Right ventricle myocardium superior (tissue), 1 donor: ENCODE data around the gene MAP3K7. TPM values are rescaled to one million over a fixed set of nuclear protein-coding genes. Genes with fewer than 3 reads are reported as not detected.

ENCODE experiments used
- ATAC-seq: fragments of 200-7000 bp; cut with Tn5 transposase; one replicate; pipeline ENCODE4 v1.9.1; 2020; ENCODE audit warnings: mild to moderate bottlenecking; ENCODE audit not compliant: poor library complexity
- DNase-seq: peaks from one replicate; pipeline ENCODE4 v3.0.0-alpha.2; 2020
- intact Hi-C: fragments of 100-400 bp; cut with DNase I; formaldehyde crosslinking; loops from one replicate; pipeline ENCODE4 v1.11.2; 2022
- total RNA-seq: library from RNA; stranded (reverse); fragmentation: NEBNext Ultra II Directional; extraction: Animal tissue kit (Norgen Biotek cat#: 25700); gene quantifications from one replicate; pipeline ENCODE4 v1.2.1, GENCODE V29; 2021
- donor health status: DM: no; HTN: yes; CAD: no; lungs with severe emphysema.

MAP3K7 gene
- total RNA-seq, 1 donor from 2014 or later: 14.7 TPM

DNA sequence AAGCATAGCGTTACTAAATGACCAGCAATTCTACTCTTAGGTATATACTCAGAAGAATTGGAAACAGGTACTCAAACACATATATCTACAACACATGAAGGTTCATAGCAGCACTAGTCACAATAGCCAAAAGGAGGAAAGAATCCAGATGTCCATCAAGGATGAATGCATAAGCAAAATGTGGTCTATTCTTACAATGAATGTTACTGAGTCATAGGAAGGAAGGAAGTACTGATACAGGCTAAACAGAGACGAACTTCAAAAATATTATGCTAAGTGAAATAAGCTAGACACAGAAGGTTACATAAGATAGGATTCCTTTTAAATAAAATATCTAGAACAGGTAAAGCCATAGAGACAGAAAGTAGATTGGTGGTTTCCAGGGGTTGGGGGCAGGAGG lies 93.5 kb downstream of the MAP3K7 start:
- DNase-seq: no peak
- intact Hi-C loops: no loop called here
- ATAC-seq: no peak

DNA sequence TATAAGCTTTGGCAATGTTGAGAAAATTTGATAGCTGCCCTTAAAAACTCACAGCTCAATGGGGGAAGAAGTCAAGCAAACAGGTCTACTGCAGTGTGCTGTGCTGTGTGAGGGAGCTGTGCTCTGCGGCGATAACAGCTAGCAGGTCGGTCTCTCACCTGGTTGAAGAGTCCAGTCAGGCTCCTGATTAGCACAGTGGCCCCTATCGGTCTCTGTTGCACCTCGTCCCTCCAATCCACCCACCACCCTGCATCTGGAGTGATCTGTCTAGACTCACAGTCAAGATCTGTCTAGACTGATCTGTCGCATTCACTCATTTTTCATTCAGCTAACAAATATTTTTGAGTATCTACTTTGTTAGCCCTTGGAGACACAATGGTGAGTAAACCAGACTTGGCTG lies 94.1 kb downstream of the MAP3K7 start:
- no peak for DNase-seq
- ATAC-seq: no peak
- intact Hi-C loops: no loop called here

DNA sequence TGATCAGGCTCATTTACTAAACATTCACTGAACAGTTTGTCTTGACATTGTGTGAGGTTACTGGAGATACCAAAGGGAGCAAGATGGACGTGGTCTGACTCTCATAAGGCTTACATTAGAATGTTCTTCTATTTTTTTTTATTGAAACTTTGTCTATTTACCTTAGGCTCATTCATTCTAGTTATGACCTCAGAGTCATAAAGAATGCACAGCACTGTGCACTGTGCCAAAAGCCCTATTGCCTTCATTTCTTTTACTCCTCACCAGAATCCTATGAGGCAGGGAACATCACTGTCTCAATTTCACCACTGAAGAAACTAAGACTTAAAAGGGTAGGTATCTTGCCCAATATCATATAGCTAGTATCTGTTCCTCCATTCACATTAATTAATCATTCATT lies 94.5 kb downstream of the MAP3K7 start:
- intact Hi-C loops: no loop called here
- ATAC-seq (no peak), DNase-seq (no peak)

DNA sequence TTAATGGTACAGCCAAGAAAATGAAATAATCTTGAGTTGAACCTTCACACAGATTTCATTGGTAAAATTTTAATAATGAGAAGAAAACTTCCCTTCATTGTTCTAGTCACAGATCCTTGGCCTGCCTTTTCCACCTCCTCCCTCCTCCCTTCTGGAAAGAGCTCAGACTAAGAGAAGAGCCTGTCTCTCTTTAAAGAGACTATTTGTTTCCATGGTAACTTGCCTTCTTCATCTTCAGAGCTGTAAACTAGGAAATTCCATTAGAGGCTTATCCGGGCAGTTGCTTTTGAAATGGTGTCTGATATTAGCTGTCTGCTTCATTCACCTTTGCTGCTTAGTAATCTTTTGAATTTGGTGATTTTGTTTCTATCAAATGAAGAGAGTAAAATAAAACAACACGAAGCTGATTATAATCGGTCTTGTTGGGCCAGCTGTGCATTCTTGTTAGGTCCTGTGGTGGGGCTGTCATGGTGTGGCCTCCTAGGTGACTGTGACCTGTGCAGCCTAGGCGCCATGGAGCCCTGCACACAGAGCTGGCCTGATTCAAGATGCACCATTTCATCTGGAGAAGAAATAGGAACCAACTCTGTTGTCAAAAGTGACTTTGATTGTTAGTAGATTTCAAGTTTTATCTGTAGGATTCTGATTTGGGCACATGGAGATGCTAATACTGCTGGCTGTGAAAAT lies 96.7 kb downstream of the MAP3K7 start:
- DNase-seq: no peak
- intact Hi-C loops: no loop called here
- no peak for ATAC-seq

DNA sequence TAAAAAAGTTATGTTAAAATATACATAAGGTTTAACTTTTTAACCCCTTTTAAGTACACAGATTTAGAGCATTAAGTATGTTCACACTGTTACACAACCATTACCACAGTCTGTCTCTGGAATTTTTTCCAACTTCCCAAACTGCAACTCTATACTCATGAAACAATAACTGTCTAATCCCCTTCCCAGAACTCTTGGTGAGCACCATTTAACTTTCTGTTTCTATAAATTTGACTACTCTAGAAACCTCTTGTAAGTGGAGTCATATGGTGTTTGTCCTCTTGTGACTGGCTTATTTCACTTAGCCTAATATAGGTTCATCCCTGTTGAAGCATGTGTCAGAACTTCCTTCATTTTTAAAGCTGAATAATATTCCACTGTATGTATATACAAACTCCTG lies 98.1 kb downstream of the MAP3K7 start:
- DNase-seq (no peak), ATAC-seq (no peak)
- intact Hi-C loops: no loop called here

DNA sequence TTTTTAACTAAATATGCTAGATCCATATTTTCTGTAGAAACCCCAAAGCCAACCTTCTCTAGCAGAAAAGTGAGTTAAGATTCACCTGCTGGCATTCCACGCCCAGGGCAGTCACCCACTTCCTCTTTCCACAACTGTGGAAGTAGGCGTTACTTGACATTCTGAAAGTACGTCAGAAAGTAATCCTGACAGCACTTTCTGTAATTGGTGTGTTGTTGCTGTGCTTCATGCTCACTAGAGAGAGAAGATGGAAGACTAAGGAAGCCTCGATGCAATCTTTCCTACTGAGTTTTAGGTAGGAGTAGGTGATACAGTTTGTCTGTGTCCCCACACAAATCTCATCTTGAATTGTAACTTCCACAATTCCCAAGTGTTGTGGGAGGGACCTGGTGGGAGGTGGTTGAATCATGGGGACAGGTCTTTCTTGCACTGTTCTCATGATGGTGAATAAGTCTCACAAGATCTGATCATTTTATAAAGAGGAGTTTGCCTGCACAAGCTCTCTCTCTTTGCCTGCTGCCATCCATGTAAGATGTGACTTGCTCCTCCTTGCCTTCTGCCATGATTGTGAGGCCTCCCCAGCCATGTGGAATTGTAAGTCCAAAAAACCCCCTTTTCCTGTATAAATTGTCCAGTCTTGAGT lies 101.1 kb downstream of the MAP3K7 start:
- ATAC-seq (no peak), DNase-seq (no peak)
- intact Hi-C loops: no loop called here

DNA sequence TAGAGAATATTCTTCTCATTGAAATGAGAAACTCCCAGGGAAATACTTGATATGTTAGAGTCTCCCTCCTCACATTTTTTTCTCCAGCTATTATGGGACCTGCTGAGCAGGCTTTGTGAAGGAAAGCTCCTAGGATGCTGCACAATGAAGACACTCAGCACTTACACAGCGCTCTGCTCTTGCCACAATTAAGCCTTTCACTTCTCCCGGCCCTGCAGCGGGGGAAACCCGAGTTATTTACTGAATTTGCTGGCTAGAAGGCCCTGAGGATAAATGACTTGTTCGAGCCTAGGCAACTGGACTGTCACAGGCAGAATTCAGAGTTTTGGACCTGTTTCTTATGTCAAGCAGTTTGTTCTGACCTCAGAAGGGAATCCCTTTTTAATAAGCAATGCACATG lies 102.0 kb downstream of the MAP3K7 start:
- no peak for ATAC-seq
- intact Hi-C loops: no loop called here
- no peak for DNase-seq

DNA sequence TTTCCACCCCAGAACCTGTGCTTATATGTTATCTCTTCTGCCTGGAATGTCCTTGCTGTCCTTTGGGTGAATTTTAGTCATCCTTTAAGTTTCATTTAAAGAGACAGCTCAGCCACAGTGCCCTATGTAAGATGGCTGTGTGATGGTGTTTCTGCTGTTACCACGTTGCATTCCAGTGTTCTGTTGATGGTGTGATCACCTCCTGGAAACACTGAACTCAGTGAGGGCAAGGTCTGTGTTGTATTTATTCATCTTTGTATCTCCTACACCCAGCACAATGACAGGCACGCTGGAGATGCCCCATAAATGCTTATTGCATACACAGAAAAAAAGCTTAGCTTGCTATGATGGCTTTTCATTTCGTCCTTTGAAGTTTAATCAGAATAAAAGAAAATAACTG lies 102.5 kb downstream of the MAP3K7 start:
- DNase-seq (no peak), ATAC-seq (no peak)
- intact Hi-C loops: no loop called here

DNA sequence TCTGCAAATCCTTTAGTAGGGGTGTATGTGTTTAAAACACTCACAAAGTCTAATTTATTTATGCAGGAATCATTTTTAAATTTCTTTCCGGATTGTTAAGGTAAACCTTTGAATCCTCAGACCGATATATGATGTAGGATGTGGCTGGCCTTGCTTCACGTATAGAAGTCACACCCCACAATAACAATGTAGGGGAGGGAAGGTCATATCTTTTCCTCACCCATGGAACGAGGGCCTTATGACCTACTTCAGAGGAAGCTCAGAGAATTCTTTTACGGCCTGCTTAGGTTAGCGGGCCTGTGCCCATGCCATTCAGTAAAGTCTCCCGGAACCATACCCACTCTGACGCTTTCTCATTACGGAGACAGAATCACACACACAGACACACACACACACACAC lies 102.9 kb downstream of the MAP3K7 start:
- intact Hi-C loops: no loop called here

DNA sequence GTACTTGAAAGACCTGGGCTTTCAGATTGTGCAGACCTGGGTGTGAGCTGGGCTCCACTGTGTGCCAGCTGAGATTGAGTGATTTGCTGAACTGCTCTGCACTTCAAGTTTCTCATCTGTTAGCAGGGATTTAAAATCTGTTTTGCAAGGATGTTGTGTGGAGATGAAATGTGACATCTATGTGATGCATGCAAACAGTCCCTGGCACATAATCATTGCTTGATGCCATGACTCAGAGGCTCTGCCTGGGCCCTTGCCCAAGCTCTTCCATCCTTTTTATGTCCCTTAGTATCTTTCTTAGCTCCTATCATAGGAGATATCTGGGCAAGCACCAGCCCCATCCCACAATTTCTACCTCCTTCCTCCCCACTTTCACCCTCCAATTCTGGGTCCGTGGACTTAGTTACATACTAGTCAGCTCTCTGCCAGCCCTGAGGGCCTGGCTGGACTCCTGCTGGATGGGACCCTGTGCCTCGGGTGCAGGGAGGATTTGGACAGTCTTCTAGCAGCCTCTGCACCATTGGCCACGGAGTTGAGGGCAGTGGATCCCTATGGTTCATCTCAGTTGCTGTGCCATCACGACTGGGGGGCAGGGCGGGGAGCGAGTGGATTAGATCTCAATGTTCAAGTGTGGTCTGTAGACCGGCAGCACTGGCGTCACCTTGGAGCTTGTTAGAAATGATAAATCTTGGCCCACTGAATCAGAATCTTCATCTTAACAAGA lies 103.6 kb downstream of the MAP3K7 start:
- intact Hi-C loops: no loop called here
- no peak for ATAC-seq
- no peak for DNase-seq

More for the DNA sequence above, 102.9 kb downstream of the MAP3K7 start:
- DNase-seq: no peak
- ATAC-seq: no peak

DNA sequence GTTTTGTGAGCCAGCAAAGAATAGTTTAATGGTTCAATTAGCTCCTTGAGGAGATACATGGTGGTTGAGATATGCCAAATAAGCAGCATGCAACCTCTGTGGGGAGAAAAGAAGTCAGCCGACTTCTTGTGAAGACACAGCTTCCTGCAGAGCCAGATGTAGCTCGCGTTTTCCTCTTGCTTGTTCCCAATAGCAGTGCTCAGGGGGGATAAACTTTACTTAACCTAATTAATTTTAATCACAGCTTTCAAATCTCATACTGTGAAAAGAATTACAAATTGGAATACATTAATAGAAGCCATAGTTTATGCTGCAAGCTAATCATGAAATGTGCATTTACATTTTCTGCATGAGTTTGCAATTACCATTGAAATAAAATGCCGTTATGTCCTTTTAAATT lies 106.2 kb downstream of the MAP3K7 start:
- intact Hi-C loops: no loop called here
- DNase-seq (no peak), ATAC-seq (no peak)

DNA sequence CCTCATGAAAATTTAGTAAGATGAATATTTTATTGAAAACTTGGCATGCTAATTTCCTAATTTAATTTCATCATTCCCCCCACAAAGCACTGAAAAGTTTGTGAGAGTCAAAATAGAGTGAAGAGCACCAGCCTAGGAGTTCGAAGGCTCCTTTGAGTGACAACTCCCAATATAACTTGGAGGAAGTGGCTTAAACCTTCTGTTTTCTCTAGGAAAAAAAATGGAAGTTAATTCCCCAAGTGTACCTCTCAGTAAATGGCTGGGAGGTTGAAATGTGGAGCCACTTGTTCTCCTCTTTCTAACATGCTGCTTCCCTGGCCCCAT lies 107.3 kb downstream of the MAP3K7 start:
- DNase-seq: no peak
- no peak for ATAC-seq

DNA sequence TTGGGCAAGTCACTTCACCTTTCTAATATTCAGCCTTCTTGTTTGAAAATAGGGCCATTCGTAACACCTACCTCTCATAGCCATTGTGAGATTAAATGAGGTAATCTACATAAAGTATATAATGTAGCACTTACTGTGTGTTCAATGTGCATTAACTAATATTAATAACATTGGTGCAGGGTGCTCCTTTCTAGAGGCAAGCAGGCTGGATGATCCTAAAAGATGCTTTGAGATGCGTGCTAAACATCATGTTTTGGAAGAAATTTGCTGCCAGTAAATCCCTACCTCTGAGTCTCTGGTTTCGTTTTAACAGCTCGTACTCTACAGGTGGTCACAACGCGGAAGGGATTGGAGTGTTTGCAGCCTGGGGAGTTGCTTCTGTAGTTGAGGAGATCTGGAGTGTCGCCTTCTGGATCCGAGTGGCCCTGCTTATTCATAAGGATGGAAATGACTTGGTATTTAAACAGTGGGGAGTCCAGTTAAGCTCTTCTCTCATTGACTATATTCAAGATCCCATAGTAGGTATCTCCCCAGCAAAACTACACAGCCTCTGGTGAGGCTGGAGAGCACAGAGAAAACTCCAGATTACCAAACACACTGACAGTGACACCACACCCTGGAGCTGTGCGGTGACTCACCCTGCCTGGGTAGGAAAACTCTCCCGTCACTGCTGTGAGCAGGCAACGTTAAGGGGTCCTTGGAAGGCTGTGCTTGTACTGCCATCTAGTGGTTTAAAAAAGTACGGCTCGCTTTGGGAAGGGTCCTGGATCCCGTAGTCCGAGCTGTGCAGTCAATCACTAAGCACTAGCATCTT lies 107.9 kb downstream of the MAP3K7 start:
- DNase-seq: peak; percentile 85
- ATAC-seq: peak; percentile 99
- intact Hi-C loops: loop anchor here (5.0 to 10.0 kb wide), 2 partner anchors 504 to 537 kb away; no protein-coding TSS in a partner anchor

More for the DNA sequence above, 107.3 kb downstream of the MAP3K7 start:
- intact Hi-C loops: loop anchor here (5.0 to 10.0 kb wide), 2 partner anchors 505 to 537 kb away; no protein-coding TSS in a partner anchor

DNA sequence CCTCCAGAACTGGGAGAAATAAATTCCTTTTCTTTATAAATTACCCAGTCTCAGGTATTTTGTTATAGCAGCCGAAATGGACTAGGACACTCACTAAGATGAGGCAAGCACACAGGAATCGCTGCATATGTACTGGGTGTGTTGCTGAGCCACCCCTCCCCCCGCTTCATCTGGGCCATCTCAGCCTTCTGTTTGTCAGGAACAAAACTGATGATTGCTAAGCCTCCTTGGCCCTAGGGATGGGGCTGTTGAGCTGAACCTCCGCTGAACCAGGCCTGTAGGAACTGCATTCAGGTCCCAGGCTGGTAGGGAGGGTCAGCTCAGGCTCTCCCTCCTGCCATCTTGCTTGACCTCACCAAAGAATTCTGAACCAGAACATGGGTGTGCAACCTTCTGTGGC lies 108.6 kb downstream of the MAP3K7 start:
- DNase-seq (no peak), ATAC-seq (no peak)
- intact Hi-C loops: loop anchor here (5.0 to 10.0 kb wide), 2 partner anchors 503 to 536 kb away; no protein-coding TSS in a partner anchor

DNA sequence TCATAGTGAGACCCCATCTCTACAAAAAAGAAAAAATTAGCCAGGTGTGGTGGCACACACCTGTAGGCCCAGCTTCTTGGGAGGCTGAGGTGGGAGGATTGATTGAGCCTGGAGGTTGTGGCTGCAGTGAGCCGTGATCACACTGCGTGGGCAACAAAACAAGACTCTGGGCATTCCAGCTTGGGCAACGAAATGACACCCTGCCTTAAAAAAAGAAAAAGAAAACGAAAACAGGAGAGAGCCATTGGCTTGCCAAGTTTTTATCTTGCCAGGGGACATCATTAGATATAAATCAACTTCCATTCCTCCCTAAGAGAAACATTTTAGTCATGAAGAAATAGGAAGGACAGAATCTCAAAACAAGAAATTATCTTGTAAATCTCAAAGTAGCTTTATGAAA lies 109.5 kb downstream of the MAP3K7 start:
- ATAC-seq (no peak), DNase-seq (no peak)
- intact Hi-C loops: loop anchor here (5.0 to 10.0 kb wide), 2 partner anchors 503 to 535 kb away; no protein-coding TSS in a partner anchor

DNA sequence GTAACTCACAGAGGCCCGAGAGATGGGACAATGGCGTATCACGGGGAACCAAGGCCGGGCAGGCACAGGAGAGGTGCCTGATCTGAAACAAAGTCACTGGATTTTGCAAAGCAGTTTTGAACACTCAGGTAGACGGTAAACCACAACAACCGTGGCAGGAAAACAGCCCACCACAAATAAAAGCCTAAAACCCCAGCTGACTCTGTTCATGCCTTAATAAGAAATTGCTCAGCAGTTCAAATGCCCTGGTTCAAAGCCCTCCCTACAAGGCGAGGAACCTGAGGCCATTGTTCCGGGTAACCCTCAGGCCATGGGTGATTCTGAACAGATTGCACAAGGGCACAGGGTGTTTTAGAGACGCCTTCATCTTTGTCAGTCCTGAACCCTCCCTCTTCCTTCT lies 114.2 kb downstream of the MAP3K7 start:
- intact Hi-C loops: loop anchor here (10.0 kb wide), 1 partner anchor 498 kb away; no protein-coding TSS in a partner anchor
- no peak for ATAC-seq
- DNase-seq: no peak

DNA sequence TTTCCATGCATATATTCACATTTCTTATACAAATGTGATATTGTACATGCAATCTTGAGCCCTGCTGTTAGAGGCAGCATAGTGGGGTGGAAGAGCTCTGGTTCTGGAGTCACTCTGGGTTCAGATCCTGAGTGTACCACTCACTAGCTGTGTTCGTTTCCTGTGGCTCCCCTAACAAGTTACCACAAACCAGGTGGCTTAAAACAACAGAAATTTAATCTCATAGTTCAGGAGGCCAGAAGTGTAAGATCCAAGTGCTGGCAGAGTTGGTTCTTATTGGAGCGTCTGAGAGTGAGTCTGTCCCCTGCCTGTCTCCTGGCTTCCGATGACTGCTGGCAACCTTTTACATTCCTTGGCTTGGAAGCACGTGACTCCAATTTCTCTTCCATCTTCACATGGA lies 115.6 kb downstream of the MAP3K7 start:
- DNase-seq (no peak), ATAC-seq (no peak)
- intact Hi-C loops: loop anchor here (10.0 kb wide), 1 partner anchor 496 kb away; no protein-coding TSS in a partner anchor

DNA sequence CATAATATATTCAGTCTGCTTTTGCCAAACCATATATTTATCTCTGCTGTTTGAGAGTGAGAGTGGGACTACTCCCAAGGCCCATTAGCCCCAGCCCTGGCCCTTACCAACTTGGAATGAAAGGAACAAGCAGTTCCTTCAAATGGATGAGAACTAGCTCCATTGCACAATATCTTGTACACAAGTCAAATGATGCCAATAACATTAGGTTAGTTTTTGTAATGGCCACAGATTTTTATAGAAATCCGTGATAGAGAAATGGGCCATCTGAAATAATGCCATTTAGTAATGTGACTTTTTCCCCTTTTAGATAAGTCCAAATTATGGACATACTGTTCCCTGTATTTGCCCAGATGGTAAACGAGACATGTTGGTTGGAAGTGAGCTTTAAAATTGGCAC lies 117.0 kb downstream of the MAP3K7 start:
- DNase-seq (no peak), ATAC-seq (peak; percentile 49)
- intact Hi-C loops: loop anchor here (10.0 kb wide), 1 partner anchor 495 kb away; no protein-coding TSS in a partner anchor

DNA sequence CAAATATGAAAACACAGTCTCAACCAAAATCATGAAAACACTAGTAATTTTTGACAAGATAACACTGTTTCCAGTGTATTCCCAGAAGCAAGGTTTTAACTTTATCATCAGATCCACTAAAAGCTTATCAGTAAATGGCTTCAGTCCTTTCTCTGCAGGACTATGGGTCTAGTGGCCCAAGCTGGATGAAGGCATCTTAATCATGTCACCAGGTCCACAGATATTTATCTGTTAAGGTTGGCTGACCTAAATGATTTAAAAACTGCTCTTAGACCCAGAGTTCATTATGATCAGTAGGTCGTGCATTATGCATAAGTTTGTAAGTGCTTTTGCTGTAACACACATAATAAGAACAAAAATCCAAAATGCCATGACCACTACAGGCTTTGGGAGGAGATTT lies 118.0 kb downstream of the MAP3K7 start:
- ATAC-seq: no peak
- DNase-seq: no peak
- intact Hi-C loops: no loop called here
